NOMO-1 (cell line): ENCODE measurements around the gene PXMP4.

ENCODE experiments used
- DNase-seq, 2 experiments: peaks; one replicate each; lab custom pipeline; 2025; ENCODE audit not compliant: unreplicated experiment in 2 of 2; lab: John Stamatoyannopoulos, UW

PXMP4 gene

GRCh38 chr20:33732166-33732970 is 12.3 kb upstream of the PXMP4 start:
- DNase-seq = peak in 1 of 2 experiments; percentile 86

GRCh38 chr20:33731693-33732165 is 11.6 kb upstream of the PXMP4 start, which contains the start of gene ZNF341:
ZNF341 (plus strand) TSS chr20:33731996; CDS start chr20:33732022, 26 bp downstream.
- DNase-seq = peak; percentile 86 to 94

- DNase-seq = no peak
Measured at GRCh38 chr20:33730946-33731692, 11.0 kb upstream of the PXMP4 start.

- no peak for DNase-seq
Measured at GRCh38 chr20:33729101-33729500, 9.0 kb upstream of the PXMP4 start.

GRCh38 chr20:33728463-33728862 is 8.4 kb upstream of the PXMP4 start:
- no peak for DNase-seq

GRCh38 chr20:33727806-33728205 is 7.7 kb upstream of the PXMP4 start:
- no peak for DNase-seq

GRCh38 chr20:33727115-33727479 is 7.0 kb upstream of the PXMP4 start:
- DNase-seq = no peak

- DNase-seq = no peak
Measured at GRCh38 chr20:33725607-33726264, 5.6 kb upstream of the PXMP4 start.

GRCh38 chr20:33724439-33725094 is 4.5 kb upstream of the PXMP4 start:
- no peak for DNase-seq

GRCh38 chr20:33721391-33722140 is 1.5 kb upstream of the PXMP4 start:
- DNase-seq = no peak

GRCh38 chr20:33719277-33719988 is 677 bp downstream of the PXMP4 start:
- peak in 1 of 2 experiments; percentile 6 for DNase-seq

- DNase-seq = no peak
Measured at GRCh38 chr20:33716498-33716897, 3.6 kb downstream of the PXMP4 start.

- no peak for DNase-seq
Measured at GRCh38 chr20:33713865-33714367, 6.2 kb downstream of the PXMP4 start.

- DNase-seq = no peak
Measured at GRCh38 chr20:33711446-33711738, 8.7 kb downstream of the PXMP4 start.

GRCh38 chr20:33710681-33711445 is 9.2 kb downstream of the PXMP4 start:
- DNase-seq = no peak

GRCh38 chr20:33709905-33710541 is 10.1 kb downstream of the PXMP4 start:
- no peak for DNase-seq

- DNase-seq = no peak
Measured at GRCh38 chr20:33709398-33709797, 10.7 kb downstream of the PXMP4 start.

GRCh38 chr20:33707668-33708067 is 12.4 kb downstream of the PXMP4 start:
- DNase-seq = no peak
